Measurements from ENCODE around the gene PHACTR1.

The PHACTR1 gene

GRCh38 chr6:13075141-13075845 is 358.7 kb downstream of the PHACTR1 start:
- no peak overlapping the region for H3K4me3 ChIP-seq (replicated peaks; ENCODE audit: low read depth, low read length)
- no peak for DNase-seq (ENCODE audit: extremely low read depth, low read depth)
- TF ChIP-seq CTCF (IDR thresholded peaks at IDR 0.05; ENCODE audit: low read depth, low read length, missing control alignments) = no peak

GRCh38 chr6:13076575-13076974 is 360.0 kb downstream of the PHACTR1 start:
- no peak overlapping the region for H3K4me3 ChIP-seq (replicated peaks; ENCODE audit: low read depth, low read length)
- no peak for TF ChIP-seq CTCF (IDR thresholded peaks at IDR 0.05; ENCODE audit: low read depth, low read length, missing control alignments)
- DNase-seq (ENCODE audit: extremely low read depth, low read depth) = no peak

DNA sequence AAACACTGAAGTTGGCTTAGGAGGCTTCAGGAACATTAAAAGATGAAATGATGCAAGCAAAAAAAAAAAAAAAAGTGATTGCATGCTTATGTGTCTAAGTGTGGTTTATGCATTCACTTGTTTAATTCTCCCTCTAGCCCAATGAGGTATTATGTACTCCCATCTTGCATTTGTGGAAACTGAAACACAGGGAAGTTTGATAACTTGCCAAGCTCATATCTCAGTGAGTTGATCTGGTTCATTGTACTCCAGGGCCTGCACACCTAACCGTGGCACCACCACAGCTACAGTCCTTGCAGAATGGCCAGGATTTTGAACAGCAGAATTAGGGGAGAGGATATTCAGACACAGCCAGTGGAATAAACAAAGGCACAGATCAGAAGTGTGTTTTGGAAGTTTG is 360.6 kb downstream of the PHACTR1 start:
- no peak for DNase-seq (ENCODE audit: extremely low read depth, low read depth)
- TF ChIP-seq CTCF (IDR thresholded peaks at IDR 0.05; ENCODE audit: low read depth, low read length, missing control alignments) = no peak
- no peak overlapping the region for H3K4me3 ChIP-seq (replicated peaks; ENCODE audit: low read depth, low read length)

DNA sequence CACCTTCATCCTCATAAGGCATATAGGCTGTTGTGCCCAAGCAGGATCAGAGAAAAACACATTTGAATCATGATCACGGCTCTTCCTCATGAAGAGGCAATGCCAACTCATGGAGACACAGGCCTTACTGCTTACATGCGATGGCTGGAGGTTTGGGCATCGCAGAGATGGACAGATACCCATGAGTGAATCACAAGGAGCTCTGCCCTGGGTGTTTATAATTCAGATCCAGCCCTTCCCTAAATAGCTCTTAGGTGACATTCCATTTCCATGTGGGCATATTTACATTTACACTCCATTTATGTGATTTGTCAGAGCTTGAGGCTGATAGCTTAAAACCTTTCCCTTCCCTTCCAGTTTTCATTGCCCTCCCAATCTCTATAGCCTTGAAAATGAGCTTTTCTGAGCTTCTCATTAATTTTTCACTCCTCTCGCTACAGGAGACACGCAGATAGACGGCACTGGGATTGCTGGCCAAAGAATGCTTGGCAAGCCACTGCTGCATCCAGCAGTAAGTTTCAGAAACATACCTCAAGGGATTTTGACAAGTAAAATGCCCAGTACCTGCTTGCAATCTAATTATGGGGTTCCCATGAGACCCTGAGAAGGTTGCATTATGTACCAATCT is 362.6 kb downstream of the PHACTR1 start:
- DNase-seq (ENCODE audit: extremely low read depth, low read depth) = no peak
- no peak for TF ChIP-seq CTCF (IDR thresholded peaks at IDR 0.05; ENCODE audit: low read depth, low read length, missing control alignments)
- no peak overlapping the region for H3K4me3 ChIP-seq (replicated peaks; ENCODE audit: low read depth, low read length)

- TF ChIP-seq CTCF (IDR thresholded peaks at IDR 0.05; ENCODE audit: low read depth, low read length, missing control alignments) = no peak
- DNase-seq (ENCODE audit: extremely low read depth, low read depth) = no peak
- no peak overlapping the region for H3K4me3 ChIP-seq (replicated peaks; ENCODE audit: low read depth, low read length)
Observed at GRCh38 chr6:13080462-13081188, 364.1 kb downstream of the PHACTR1 start.

GRCh38 chr6:13081189-13081563 is 364.6 kb downstream of the PHACTR1 start:
- DNase-seq (ENCODE audit: extremely low read depth, low read depth) = no peak
- no peak overlapping the region for H3K4me3 ChIP-seq (replicated peaks; ENCODE audit: low read depth, low read length)
- TF ChIP-seq CTCF (IDR thresholded peaks at IDR 0.05; ENCODE audit: low read depth, low read length, missing control alignments) = no peak
